Stimulated activated CD8-positive, alpha-beta memory T cell treated with anti-CD3 and anti-CD28 coated beads, Interleukin-2, amount 100 ng/mL, for 48 hours (primary cell): ENCODE data around the gene RGS2.

Experiments used
- DNase-seq, 2 donors: peaks; one replicate each; pipeline ENCODE4 v3.0.0-alpha.2; 2020; ENCODE audit warnings: low read depth in 2 of 2

Gene RGS2

GRCh38 chr1:192795916-192796618, 12.8 kb upstream of the RGS2 start:
- DNase-seq = no peak

GRCh38 chr1:192797143-192797542, 11.7 kb upstream of the RGS2 start:
- DNase-seq = no peak

GRCh38 chr1:192797891-192798290, 10.9 kb upstream of the RGS2 start:
- DNase-seq = no peak

GRCh38 chr1:192801451-192801850, 7.4 kb upstream of the RGS2 start:
- DNase-seq = no peak

GRCh38 chr1:192802406-192802805, 6.4 kb upstream of the RGS2 start:
- DNase-seq = no peak

- no peak for DNase-seq
These were observed 5.3 kb upstream of the RGS2 start for GRCh38 chr1:192803501-192803900.

- no peak for DNase-seq
These were observed 3.0 kb upstream of the RGS2 start for GRCh38 chr1:192805832-192806323.

- DNase-seq = no peak
These were observed 1.4 kb upstream of the RGS2 start for GRCh38 chr1:192807211-192808162.

GRCh38 chr1:192808163-192808517, 699 bp upstream of the RGS2 start:
- no peak for DNase-seq

GRCh38 chr1:192809307-192810252, 741 bp downstream of the RGS2 start:
- peak in 1 of 2 donors; percentile 40 for DNase-seq

GRCh38 chr1:192810253-192810880, 1.5 kb downstream of the RGS2 start:
- no peak for DNase-seq

- no peak for DNase-seq
These were observed 2.2 kb downstream of the RGS2 start for GRCh38 chr1:192811006-192811405.

GRCh38 chr1:192811594-192812239, 2.9 kb downstream of the RGS2 start:
- DNase-seq = no peak

- DNase-seq = no peak
These were observed 3.8 kb downstream of the RGS2 start for GRCh38 chr1:192812420-192813209.

GRCh38 chr1:192814805-192815204, 6.0 kb downstream of the RGS2 start:
- DNase-seq = no peak

- DNase-seq = no peak
These were observed 8.4 kb downstream of the RGS2 start for GRCh38 chr1:192817246-192817645.

- DNase-seq = no peak
These were observed 12.5 kb downstream of the RGS2 start for GRCh38 chr1:192821296-192821695.

GRCh38 chr1:192824511-192824910, 15.7 kb downstream of the RGS2 start:
- DNase-seq = no peak

GRCh38 chr1:192826791-192827546, 18.1 kb downstream of the RGS2 start:
- DNase-seq = no peak
